HL-60 (cell line): ENCODE data around the gene PAQR5.

Source experiments
- DNase-seq, 2 experiments: peaks; one replicate each; pipeline ENCODE4 v3.0.0-alpha.2; 2010 to 2020; ENCODE audit warnings: low read depth in 1 of 2, low spot score in 1 of 2
- H3K27ac ChIP-seq: fragments of 250-450 bp; sonication (Bioruptor Pico); replicated peaks from 2 replicates; pipeline ENCODE4 v1.5.1; 2020; ENCODE audit warnings: mild to moderate bottlenecking, moderate library complexity
- H3K27me3 ChIP-seq: fragments of 250-450 bp; sonication (Bioruptor Pico); 2 replicates; pipeline ENCODE4 v1.5.1; 2021; ENCODE audit warnings: mild to moderate bottlenecking, moderate library complexity; ENCODE audit not compliant: insufficient read depth, poor library complexity, severe bottlenecking
- H3K4me3 ChIP-seq: replicated peaks from 2 replicates; pipeline ENCODE4 v1.5.1; 2011; ENCODE audit warnings: mild to moderate bottlenecking, control low read depth, low read length; ENCODE audit not compliant: insufficient read depth
- POLR2AphosphoS5 ChIP-seq: IDR thresholded peaks from 2 replicates; pipeline ENCODE4 v1.6.1; 2012; ENCODE audit warnings: low read depth
- TF ChIP-seq, protein P1 (sequence below): IDR thresholded peaks from one replicate; pipeline ENCODE4 v1.5.1; 2011; ENCODE audit warnings: low read length, control low read depth, inconsistent platforms; ENCODE audit not compliant: insufficient read depth

Gene PAQR5

GRCh38 chr15:69456208-69457166, 157.8 kb downstream of the PAQR5 start:
- no peak for DNase-seq
- TF ChIP-seq, protein P1, sequence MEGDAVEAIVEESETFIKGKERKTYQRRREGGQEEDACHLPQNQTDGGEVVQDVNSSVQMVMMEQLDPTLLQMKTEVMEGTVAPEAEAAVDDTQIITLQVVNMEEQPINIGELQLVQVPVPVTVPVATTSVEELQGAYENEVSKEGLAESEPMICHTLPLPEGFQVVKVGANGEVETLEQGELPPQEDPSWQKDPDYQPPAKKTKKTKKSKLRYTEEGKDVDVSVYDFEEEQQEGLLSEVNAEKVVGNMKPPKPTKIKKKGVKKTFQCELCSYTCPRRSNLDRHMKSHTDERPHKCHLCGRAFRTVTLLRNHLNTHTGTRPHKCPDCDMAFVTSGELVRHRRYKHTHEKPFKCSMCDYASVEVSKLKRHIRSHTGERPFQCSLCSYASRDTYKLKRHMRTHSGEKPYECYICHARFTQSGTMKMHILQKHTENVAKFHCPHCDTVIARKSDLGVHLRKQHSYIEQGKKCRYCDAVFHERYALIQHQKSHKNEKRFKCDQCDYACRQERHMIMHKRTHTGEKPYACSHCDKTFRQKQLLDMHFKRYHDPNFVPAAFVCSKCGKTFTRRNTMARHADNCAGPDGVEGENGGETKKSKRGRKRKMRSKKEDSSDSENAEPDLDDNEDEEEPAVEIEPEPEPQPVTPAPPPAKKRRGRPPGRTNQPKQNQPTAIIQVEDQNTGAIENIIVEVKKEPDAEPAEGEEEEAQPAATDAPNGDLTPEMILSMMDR = no peak
- TF ChIP-seq POLR2AphosphoS5 = peak; percentile 71
- Histone ChIP-seq H3K4me3 (no peak overlapping the region), H3K27ac (peak overlapping the region; percentile 30; the same call in 1 of the 2 replicates), H3K27me3 (no peaks in the 10 kb centered on the region)
